PC-3 (cell line): ENCODE measurements around the gene TRDMT1.
"Not testable (repeated sequence)": the region's sequence is repeated elsewhere in the genome, so short reads cannot be mapped to it uniquely, and the experiment has no call there.

Experiments
- CTCF ChIP-seq: fragments of 300-600 bp; sonication (generic); conservative IDR thresholded peaks from 2 replicates; pipeline ENCODE4 v1.5.1; 2017; ENCODE audit warnings: antibody characterized with exemption, low read depth, mild to moderate bottlenecking, low read length
- EZH2 ChIP-seq: fragments of 300-600 bp; sonication (generic); IDR thresholded peaks from one replicate; pipeline ENCODE4 v1.6.1; 2017; ENCODE audit warnings: antibody characterized with exemption, mild to moderate bottlenecking, low read length; ENCODE audit not compliant: unreplicated experiment

GRCh38 chr10:17114878-17115444 lies 86.5 kb downstream of the TRDMT1 start:
- TF ChIP-seq CTCF, EZH2: not testable (repeated sequence)
